DMS 273 treated with DMSO at 0.1 percent for 48 hours (cell line): ENCODE results near the gene CEACAM20.
"Not testable (repeated sequence)": the region's sequence is repeated elsewhere in the genome, so short reads cannot be mapped to it uniquely, and the experiment has no call there.

Experiments
- DNase-seq: peaks from one replicate; lab custom pipeline; 2025; lab: John Stamatoyannopoulos, UW

CEACAM20 gene

DNA sequence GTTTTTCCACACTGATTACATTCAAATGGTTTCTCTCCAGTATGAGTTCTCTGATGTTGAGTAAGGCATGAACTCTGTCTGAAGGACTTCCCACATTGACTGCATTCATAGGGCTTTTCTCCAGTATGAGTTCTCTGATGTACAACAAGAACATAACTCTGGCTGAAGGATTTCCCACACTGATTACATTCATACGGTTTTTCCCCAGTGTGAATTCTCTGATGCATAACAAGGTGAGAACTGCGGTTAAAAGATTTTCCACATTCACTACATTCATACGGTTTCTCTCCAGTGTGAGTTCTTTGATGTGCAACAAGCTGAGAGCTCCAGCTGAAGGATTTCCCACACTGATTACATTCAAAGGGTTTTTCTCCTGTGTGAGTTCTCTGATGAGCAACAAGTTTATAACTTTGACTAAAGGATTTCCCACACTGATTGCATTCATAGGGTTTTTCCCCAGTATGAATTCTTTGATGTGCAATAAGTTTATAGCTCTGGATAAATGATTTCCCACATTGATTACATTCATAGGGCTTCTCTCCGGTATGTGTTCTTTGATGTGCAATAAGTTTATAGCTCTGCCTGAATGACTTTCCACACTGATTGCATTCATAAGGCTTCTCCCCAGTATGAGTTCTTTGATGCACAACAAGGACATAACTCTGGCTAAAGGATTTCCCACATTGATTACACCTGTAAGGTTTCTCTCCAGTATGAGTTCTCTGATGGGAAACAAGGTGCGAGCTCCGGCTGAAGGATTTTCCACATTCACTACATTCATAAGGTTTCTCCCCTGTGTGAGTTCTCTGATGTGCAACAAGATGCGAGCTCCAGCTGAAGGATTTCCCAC is 52.7 kb downstream of the CEACAM20 start:
- no peak for DNase-seq

DNA sequence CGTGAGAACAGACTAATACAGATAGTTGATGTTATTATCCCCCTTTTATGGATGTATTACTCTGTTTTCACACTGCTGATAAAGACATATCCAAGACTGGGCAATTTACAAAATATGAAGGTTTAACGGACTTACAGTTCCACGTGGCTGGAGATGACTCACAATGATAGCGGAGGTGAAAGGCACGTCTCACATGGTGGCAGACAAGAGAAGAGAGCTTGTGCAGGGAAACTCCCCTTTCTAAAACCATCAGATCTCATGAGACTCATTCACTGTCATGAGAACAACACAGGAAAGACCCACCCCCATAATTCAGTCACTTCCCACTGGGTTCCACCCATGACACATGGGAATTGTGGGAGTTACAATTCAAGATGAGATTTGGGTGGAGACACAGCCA is 60.7 kb downstream of the CEACAM20 start:
- DNase-seq, result not testable (repeated sequence)

DNA sequence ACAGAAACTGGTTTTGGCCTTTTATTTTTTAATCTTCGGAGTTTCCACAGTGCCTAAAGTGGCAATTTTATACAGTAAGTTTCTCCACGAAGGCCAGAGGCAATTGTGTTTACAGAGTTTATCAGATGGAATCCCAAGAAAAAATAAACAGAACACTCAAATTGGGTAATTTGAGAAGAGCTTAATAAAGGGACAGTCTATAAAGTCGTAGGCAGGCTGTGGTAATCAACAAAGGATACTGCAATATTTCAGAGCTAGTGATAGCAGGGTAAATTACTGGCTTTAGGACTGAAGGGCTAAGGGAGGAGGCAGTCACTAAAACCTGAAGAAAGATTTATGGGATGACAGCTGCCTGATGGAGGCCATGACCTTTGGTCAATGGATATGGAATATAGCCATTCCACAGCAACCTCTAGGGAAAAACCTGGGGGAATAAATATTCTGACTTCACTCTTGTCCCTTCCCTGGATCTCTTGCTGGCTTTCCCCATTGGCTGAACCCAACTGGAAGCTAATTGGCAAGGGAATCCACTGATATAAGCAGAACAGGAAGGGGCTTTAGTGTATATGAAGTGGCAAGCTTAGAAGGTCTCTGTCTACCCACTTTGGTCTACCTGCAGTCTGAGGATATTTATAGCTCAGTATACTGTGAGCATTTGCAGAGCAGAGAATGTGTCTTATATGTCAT is 66.7 kb downstream of the CEACAM20 start:
- not testable (repeated sequence) for DNase-seq
